ENCODE measurements around the gene MAP4K3. TPM values are rescaled to one million over a fixed set of nuclear protein-coding genes. Genes with fewer than 3 reads are reported as not detected.

Gene MAP4K3
- total RNA-seq, 1 experiment from 2014 or later = 35.5 TPM

- intact Hi-C loops (cut with micrococcal nuclease; ENCODE audit: unreplicated experiment) = no loop called here
- Histone ChIP-seq H3K27ac (ENCODE audit: low read depth, low read length, poor library complexity, severe bottlenecking) (no peak overlapping the region), H3K36me3 (ENCODE audit: insufficient read depth, low read length, poor library complexity, severe bottlenecking) (no peaks in the 10 kb centered on the region), H3K27me3 (replicated peaks; ENCODE audit: insufficient read depth, low read depth, low read length, poor library complexity) (no peaks in the 10 kb centered on the region), H3K9me3 (ENCODE audit: low read depth, low read length, poor library complexity, severe bottlenecking) (no peaks in the 10 kb centered on the region), H3K4me3 (ENCODE audit: low read depth, low read length, poor library complexity, severe bottlenecking) (no peak overlapping the region), H3K4me1 (ENCODE audit: insufficient read depth, low read length, poor library complexity, severe bottlenecking) (peaks cover 23% of the 10 kb centered on the region)
- no peak for DNase-seq (ENCODE audit: low spot score)
- ChIA-PET CTCF (no interaction called here), POLR2A (ENCODE audit: low non-redundant PET) (no interaction called here)
- TF ChIP-seq CTCF (conservative IDR thresholded peaks at IDR 0.05; ENCODE audit: low read depth, low read length) (no peak), EZH2 (IDR thresholded peaks at IDR 0.05; ENCODE audit: borderline replicate concordance, low read depth, low read length, poor library complexity, severe bottlenecking) (no peak)
- BruUV-seq (replicated peaks) = no TSS peak
Observed at GRCh38 chr2:39419282-39420223, 17.5 kb downstream of the MAP4K3 start.

- Histone ChIP-seq H3K27me3 (replicated peaks; ENCODE audit: insufficient read depth, low read depth, low read length, poor library complexity) (no peaks in the 10 kb centered on the region), H3K36me3 (ENCODE audit: insufficient read depth, low read length, poor library complexity, severe bottlenecking) (no peaks in the 10 kb centered on the region), H3K9me3 (ENCODE audit: low read depth, low read length, poor library complexity, severe bottlenecking) (no peaks in the 10 kb centered on the region), H3K27ac (ENCODE audit: low read depth, low read length, poor library complexity, severe bottlenecking) (no peak overlapping the region), H3K4me3 (ENCODE audit: low read depth, low read length, poor library complexity, severe bottlenecking) (no peak overlapping the region), H3K4me1 (ENCODE audit: insufficient read depth, low read length, poor library complexity, severe bottlenecking) (peaks cover 23% of the 10 kb centered on the region)
- BruUV-seq (replicated peaks) = no TSS peak
- CTCF ChIA-PET = no interaction called here
- no peak for TF ChIP-seq CTCF (conservative IDR thresholded peaks at IDR 0.05; ENCODE audit: low read depth, low read length)
- no peak for TF ChIP-seq EZH2 (IDR thresholded peaks at IDR 0.05; ENCODE audit: borderline replicate concordance, low read depth, low read length, poor library complexity, severe bottlenecking)
- POLR2A ChIA-PET (ENCODE audit: low non-redundant PET) = no interaction called here
- no peak for DNase-seq (ENCODE audit: low spot score)
- intact Hi-C loops (cut with micrococcal nuclease; ENCODE audit: unreplicated experiment) = no loop called here
Observed at GRCh38 chr2:39418491-39418890, 18.6 kb downstream of the MAP4K3 start.

DNA sequence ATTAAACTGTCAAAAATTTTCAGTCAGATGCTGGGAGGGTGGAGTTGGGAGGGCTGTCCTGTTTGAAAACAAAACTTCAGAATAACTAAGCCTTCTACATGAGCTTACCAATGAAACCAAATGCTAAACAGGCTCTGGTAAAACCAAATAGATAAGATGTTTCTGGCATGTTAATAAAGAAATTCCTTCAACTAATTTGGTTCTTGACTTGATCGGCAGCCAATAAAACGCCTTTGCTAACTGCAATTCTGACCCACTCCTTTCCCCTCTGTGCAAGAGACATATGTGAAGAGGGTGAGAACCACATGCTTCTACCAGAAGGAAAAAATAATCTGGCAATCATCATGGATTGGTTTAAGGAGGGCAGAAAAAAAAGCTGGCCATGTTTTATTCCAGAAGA, 20.9 kb downstream of the MAP4K3 start:
- Histone ChIP-seq H3K27ac (ENCODE audit: low read depth, low read length, poor library complexity, severe bottlenecking) (no peak overlapping the region), H3K27me3 (replicated peaks; ENCODE audit: insufficient read depth, low read depth, low read length, poor library complexity) (no peaks in the 10 kb centered on the region), H3K4me3 (ENCODE audit: low read depth, low read length, poor library complexity, severe bottlenecking) (no peak overlapping the region), H3K36me3 (ENCODE audit: insufficient read depth, low read length, poor library complexity, severe bottlenecking) (no peaks in the 10 kb centered on the region), H3K9me3 (ENCODE audit: low read depth, low read length, poor library complexity, severe bottlenecking) (no peaks in the 10 kb centered on the region), H3K4me1 (ENCODE audit: insufficient read depth, low read length, poor library complexity, severe bottlenecking) (peaks cover 28% of the 10 kb centered on the region)
- peak; percentile 43 for DNase-seq (ENCODE audit: low spot score)
- intact Hi-C loops (cut with micrococcal nuclease; ENCODE audit: unreplicated experiment) = no loop called here
- CTCF ChIA-PET = no interaction called here
- BruUV-seq (replicated peaks) = no TSS peak
- TF ChIP-seq EZH2 (IDR thresholded peaks at IDR 0.05; ENCODE audit: borderline replicate concordance, low read depth, low read length, poor library complexity, severe bottlenecking) = no peak
- no peak for TF ChIP-seq CTCF (conservative IDR thresholded peaks at IDR 0.05; ENCODE audit: low read depth, low read length)
- POLR2A ChIA-PET (ENCODE audit: low non-redundant PET) = no interaction called here

Measured in A673 (cell line).